ENCODE measurements around the gene C1QTNF1.

C1QTNF1 gene

DNA sequence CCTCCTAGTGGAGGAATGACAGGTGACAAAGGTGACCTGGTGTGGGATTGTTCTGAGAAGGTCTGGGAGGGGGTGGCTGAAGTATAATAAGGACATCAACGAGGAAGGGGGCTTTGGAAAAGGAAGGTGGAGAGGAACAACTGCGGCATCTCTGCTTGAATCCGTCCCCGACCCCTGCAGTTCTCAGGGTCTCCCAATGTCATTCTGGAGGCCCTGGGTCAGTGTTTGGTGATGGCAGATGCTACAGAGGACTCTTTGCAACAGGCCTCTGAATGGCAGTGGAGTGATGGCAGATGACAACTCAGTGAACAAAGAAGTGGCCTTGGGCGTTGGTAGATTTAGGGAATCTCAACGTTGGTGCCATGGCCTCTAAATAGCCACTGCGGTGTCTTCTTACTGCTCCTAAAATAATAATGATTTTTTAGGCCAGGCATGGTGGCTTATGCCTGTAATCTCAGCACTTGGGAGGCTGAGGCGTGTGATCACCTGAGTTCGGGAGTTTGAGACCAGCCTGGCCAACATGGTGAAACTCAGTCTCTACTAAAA, 52.0 kb downstream of the C1QTNF1 start:
- peak overlapping the region; percentile 77 for H3K4me3 ChIP-seq (ENCODE audit: low read depth, low read length)
- TF ChIP-seq, protein P1, sequence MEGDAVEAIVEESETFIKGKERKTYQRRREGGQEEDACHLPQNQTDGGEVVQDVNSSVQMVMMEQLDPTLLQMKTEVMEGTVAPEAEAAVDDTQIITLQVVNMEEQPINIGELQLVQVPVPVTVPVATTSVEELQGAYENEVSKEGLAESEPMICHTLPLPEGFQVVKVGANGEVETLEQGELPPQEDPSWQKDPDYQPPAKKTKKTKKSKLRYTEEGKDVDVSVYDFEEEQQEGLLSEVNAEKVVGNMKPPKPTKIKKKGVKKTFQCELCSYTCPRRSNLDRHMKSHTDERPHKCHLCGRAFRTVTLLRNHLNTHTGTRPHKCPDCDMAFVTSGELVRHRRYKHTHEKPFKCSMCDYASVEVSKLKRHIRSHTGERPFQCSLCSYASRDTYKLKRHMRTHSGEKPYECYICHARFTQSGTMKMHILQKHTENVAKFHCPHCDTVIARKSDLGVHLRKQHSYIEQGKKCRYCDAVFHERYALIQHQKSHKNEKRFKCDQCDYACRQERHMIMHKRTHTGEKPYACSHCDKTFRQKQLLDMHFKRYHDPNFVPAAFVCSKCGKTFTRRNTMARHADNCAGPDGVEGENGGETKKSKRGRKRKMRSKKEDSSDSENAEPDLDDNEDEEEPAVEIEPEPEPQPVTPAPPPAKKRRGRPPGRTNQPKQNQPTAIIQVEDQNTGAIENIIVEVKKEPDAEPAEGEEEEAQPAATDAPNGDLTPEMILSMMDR (IDR thresholded peaks at IDR 0.05; ENCODE audit: borderline replicate concordance, insufficient read depth, low read depth, low read length): no peak

DNA sequence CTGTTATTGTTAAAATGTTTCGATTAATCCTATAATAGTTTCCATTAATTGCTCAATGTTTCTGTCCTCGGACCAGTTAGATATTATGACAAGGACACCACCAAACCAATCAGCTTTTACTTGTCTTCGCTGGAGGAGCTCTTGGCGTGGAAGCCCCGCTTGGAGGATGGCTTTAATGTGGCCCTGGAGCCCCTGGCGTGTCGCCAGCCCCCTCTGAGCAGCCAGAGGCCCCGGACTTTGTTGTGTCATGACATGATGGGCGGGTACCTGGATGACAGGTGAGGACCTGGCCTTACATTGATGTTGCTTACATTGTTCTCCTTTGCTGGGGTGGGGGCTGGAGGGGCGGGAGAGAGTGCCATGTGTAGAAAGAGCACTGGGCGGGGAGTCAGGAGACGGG, 53.6 kb downstream of the C1QTNF1 start:
- H3K4me3 ChIP-seq (ENCODE audit: low read depth, low read length): no peak overlapping the region
- TF ChIP-seq, protein P1 (IDR thresholded peaks at IDR 0.05; ENCODE audit: borderline replicate concordance, insufficient read depth, low read depth, low read length): no peak

DNA sequence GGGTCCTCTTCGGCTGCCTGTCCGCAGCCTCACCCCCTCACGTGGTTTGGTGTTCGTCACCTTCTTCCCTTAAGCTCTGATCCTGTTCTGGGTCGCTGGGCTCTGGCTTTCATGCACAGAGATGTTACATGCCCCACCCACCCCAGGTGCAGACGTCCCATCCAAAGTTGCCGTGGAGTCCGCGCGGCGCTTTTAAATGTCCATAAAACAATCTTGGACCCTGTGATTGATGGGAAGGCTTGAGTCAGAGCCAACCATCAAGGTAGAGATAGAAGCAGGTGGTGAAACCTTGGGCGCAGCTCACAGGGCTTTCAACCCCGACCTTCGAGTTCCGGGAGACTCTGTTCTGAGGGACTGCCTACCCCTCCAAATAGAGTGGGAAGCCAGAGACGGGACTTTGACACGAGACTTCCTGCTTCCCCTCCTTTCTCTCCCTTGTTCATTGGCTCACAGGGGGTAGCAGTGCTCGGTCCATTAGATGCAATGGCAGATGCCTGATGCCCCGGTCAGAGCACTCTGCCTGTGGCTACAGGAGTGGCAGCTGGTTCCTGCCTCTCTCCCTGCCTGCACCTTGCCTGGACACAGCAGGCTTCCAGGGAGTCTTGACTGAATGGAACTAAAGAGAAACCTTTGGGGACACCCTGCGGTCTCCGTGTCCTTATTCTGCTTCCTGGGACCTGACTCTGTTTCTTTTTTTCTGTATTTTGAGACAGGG, 54.7 kb downstream of the C1QTNF1 start:
- TF ChIP-seq, protein P1 (IDR thresholded peaks at IDR 0.05; ENCODE audit: borderline replicate concordance, insufficient read depth, low read depth, low read length): no peak
- H3K4me3 ChIP-seq (ENCODE audit: low read depth, low read length): no peak overlapping the region

DNA sequence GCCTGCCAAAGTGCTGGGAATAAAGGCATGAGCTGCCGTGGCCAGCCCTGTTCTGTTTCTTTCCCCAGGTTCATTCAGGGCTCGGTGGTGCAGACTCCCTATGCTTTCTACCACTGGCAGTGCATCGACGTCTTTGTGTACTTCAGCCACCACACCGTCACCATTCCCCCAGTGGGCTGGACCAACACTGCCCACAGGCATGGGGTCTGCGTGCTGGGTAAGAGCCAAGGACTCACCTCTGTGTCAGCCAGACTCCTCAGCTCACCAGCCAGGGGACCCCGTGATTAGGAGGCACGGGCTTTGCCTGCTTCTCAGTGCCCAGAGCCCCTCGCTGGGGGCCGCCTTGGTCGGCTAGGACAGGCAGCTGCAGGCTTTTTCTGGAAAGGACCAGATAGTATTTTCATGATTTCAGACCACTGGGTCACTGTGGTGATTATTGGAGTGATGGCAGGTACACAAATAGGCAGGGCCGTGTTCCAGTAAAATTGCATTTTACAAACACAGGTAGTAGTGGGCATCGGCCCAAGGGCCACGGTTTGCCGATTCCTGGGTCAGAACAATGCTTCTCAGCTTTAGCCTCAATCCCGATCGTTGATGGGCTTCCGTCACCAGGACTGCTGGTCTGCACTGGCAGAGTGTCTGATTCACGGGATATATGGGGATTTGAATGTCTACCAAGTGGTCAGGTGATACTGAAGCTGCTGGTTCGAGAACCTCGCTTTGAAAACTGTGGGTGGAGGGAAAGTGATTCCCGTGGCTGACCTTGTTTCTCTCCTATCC, 55.6 kb downstream of the C1QTNF1 start:
- H3K4me3 ChIP-seq (ENCODE audit: low read depth, low read length): no peak overlapping the region
- TF ChIP-seq, protein P1 (IDR thresholded peaks at IDR 0.05; ENCODE audit: borderline replicate concordance, insufficient read depth, low read depth, low read length): no peak

DNA sequence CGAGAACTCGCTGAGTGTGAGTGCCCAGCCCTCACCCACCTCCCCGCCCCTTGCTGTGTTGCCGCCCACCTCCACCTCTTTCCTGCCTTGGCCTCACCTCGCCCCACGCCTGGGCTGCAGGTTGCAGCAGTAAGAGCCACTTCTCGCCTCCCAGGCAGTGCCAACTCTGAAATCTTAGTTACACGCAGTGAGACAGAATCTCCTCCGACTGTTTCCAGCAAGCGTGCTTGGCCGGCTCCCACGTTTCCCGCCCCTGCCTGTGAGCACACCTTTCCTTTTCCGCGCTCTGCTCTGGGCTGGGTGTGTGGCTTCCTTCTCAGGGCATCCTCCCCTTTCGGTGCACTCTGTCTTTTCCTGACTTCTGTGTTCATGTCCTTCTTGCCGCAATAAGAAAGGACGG, 56.4 kb downstream of the C1QTNF1 start:
- no peak overlapping the region for H3K4me3 ChIP-seq (ENCODE audit: low read depth, low read length)
- TF ChIP-seq, protein P1 (IDR thresholded peaks at IDR 0.05; ENCODE audit: borderline replicate concordance, insufficient read depth, low read depth, low read length): no peak

DNA sequence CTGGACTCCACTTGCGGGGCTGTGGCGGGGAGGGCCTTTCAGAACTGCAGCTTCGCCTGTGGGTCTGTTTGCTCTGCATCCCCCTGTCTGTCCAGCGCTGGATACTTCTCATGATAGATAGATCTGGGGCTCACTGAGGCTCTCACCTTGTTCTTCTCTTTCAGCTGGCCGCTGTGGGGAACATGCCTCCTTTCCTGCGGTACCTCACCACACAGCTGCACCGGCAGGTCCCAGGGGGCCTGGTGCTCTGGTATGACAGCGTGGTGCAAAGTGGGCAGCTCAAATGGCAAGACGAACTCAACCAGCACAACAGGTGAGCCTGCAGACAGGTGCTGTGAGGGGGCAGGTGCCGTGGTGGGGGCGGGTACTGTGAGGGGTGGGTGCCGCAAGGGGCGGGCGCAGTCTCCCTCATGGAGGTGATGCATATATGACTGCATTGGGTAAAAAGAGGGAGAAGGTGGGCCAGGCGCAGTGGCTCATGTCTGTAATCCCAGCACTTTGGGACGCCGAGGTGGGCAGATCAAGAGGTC, 56.9 kb downstream of the C1QTNF1 start:
- TF ChIP-seq, protein P1 (IDR thresholded peaks at IDR 0.05; ENCODE audit: borderline replicate concordance, insufficient read depth, low read depth, low read length): no peak
- H3K4me3 ChIP-seq (ENCODE audit: low read depth, low read length): no peak overlapping the region
